ENCODE measurements around the gene CCNF.

CCNF gene

GRCh38 chr16:2460391-2460713 lies 31.1 kb downstream of the CCNF start:
- TF ChIP-seq, protein P1, sequence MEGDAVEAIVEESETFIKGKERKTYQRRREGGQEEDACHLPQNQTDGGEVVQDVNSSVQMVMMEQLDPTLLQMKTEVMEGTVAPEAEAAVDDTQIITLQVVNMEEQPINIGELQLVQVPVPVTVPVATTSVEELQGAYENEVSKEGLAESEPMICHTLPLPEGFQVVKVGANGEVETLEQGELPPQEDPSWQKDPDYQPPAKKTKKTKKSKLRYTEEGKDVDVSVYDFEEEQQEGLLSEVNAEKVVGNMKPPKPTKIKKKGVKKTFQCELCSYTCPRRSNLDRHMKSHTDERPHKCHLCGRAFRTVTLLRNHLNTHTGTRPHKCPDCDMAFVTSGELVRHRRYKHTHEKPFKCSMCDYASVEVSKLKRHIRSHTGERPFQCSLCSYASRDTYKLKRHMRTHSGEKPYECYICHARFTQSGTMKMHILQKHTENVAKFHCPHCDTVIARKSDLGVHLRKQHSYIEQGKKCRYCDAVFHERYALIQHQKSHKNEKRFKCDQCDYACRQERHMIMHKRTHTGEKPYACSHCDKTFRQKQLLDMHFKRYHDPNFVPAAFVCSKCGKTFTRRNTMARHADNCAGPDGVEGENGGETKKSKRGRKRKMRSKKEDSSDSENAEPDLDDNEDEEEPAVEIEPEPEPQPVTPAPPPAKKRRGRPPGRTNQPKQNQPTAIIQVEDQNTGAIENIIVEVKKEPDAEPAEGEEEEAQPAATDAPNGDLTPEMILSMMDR (IDR thresholded peaks at IDR 0.05; ENCODE audit: low read depth, low read length): no peak
- H3K4me3 ChIP-seq (ENCODE audit: low read depth, low read length): peak overlapping the region; percentile 65
- no peaks in the 10 kb centered on the region for H3K9me3 ChIP-seq (ENCODE audit: severe bottlenecking)
- peaks cover 67% of the 10 kb centered on the region for H3K36me3 ChIP-seq
- no peak for DNase-seq
- H3K27ac ChIP-seq: peak overlapping the region; percentile 91
- no peaks in the 10 kb centered on the region for H3K27me3 ChIP-seq (ENCODE audit: insufficient read depth, low read depth, severe bottlenecking)

DNA sequence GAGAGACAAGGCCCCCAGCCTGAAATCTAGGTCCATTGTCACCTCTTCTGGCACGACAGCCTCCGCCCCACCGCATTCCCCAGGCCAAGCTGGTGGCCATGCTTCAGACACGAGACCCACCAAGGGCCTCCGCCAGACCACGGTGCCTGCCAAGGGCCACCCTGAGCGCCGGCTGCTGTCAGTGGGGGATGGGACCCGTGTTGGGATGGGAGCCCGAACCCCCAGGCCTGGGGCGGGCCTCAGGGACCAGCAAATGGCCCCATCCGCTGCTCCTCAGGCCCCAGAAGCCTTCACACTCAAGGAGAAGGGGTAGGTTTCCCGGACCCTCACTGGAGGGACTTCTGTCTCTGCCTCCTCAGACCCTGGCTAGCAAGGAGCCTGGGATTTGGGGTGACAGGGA lies 31.7 kb downstream of the CCNF start:
- H3K36me3 ChIP-seq: peaks cover 62% of the 10 kb centered on the region
- peak overlapping the region; percentile 65 for H3K4me3 ChIP-seq (ENCODE audit: low read depth, low read length)
- peak overlapping the region; percentile 91 for H3K27ac ChIP-seq

DNA sequence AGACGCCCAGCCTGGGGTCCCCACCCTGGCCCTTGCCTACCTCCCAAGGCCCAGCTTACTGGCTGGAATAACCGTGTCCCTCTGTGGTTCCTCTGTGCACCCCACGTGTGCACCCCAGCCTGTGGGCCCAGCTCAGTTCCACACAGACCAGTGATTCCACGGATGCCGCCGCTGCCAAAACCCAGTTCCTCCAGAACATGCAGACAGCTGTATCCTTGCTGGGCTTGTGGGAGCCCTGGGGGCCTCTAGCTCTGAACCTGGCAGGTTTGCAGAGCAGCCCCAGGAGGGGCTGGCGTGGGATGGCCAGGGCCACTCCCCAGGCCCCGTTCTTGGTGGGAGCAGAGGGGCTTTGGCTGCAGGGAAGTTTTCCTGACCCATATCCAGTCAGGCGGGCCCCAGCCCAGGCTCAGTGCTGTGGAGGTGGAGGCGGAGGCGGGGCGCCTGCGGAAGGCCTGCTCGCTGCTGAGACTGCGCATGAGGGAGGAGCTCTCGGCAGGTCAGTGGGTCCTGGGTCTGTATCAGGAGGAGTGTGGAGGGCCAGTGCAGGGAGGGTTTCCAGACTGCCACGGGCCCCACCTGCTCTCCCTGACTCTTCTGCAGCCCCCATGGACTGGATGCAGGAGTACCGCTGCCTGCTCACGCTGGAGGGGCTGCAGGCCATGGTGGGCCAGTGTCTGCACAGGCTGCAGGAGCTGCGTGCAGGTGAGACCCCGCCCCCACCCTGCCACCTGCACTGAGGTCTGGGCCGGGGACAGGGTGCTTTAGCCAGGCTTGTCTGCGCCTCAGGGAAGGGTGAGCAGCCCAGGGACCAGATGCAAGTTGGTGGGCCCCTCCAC lies 33.0 kb downstream of the CCNF start:
- Histone ChIP-seq H3K9me3 (ENCODE audit: severe bottlenecking) (no peaks in the 10 kb centered on the region), H3K27me3 (ENCODE audit: insufficient read depth, low read depth, severe bottlenecking) (no peaks in the 10 kb centered on the region), H3K36me3 (peaks cover 59% of the 10 kb centered on the region), H3K27ac (no peak overlapping the region), H3K4me3 (ENCODE audit: low read depth, low read length) (no peak overlapping the region)
- TF ChIP-seq, protein P1 (IDR thresholded peaks at IDR 0.05; ENCODE audit: low read depth, low read length): no peak
- DNase-seq: no peak

More for the DNA sequence above, 31.7 kb downstream of the CCNF start:
- no peak for DNase-seq
- TF ChIP-seq, protein P1 (IDR thresholded peaks at IDR 0.05; ENCODE audit: low read depth, low read length): no peak
- no peaks in the 10 kb centered on the region for H3K9me3 ChIP-seq (ENCODE audit: severe bottlenecking)
- no peaks in the 10 kb centered on the region for H3K27me3 ChIP-seq (ENCODE audit: insufficient read depth, low read depth, severe bottlenecking)

DNA sequence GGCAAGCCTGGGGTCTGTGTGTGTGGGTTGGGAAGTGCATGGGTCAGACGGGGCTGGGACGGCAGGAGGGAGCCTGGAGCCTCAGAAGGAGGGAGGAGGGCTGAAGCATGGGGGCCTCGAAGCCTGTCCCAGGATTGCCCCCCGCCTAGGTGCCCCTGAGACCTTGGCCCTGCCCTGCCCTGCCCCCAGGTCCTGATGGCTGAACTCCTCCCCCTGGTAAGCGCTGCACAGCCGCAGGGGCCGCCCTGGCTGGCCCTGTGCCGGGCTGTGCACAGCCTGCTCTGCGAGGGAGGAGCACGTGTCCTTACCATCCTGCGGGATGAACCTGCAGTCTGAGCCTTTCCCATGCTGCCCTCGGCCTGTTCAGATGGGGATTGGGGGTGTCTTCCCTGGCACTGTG lies 35.1 kb downstream of the CCNF start:
- Histone ChIP-seq H3K9me3 (ENCODE audit: severe bottlenecking) (no peaks in the 10 kb centered on the region), H3K36me3 (peaks cover 54% of the 10 kb centered on the region), H3K4me3 (ENCODE audit: low read depth, low read length) (no peak overlapping the region), H3K27ac (peak overlapping the region; percentile 51), H3K27me3 (ENCODE audit: insufficient read depth, low read depth, severe bottlenecking) (no peaks in the 10 kb centered on the region)
- DNase-seq: peak; percentile 44
- TF ChIP-seq, protein P1 (IDR thresholded peaks at IDR 0.05; ENCODE audit: low read depth, low read length): no peak

GRCh38 chr16:2465653-2466415 lies 36.6 kb downstream of the CCNF start:
- Histone ChIP-seq H3K27me3 (ENCODE audit: insufficient read depth, low read depth, severe bottlenecking) (no peaks in the 10 kb centered on the region), H3K27ac (peak overlapping the region; percentile 100), H3K9me3 (ENCODE audit: severe bottlenecking) (no peaks in the 10 kb centered on the region), H3K36me3 (peaks cover 49% of the 10 kb centered on the region), H3K4me3 (ENCODE audit: low read depth, low read length) (no peak overlapping the region)
- TF ChIP-seq, protein P1 (IDR thresholded peaks at IDR 0.05; ENCODE audit: low read depth, low read length): peak; percentile 56; the same call in 1 of the 2 replicates
- DNase-seq: peak; percentile 53

Measured in WERI-Rb-1 (cell line).